Liver (tissue), 3 donors: Measurements from ENCODE around the gene POT1.

Source experiments
- ATF3 ChIP-seq: IDR thresholded peaks from 2 replicates; pipeline ENCODE4 v1.6.1; 2016; ENCODE audit warnings: antibody characterized with exemption
- CTCF ChIP-seq: fragments of 150-350 bp; IDR thresholded peaks from 2 replicates; pipeline ENCODE4 v1.5.1; 2017; ENCODE audit warnings: improper control_type of control experiment, low read depth, low read length; ENCODE audit not compliant: missing input control
- GABPA ChIP-seq, 2 donors: IDR thresholded peaks in 1 of 2; conservative IDR thresholded peaks in 1 of 2; 2 replicates each; pipeline ENCODE4 v1.6.1; 2016; ENCODE audit warnings: antibody characterized with exemption in 2 of 2, mild to moderate bottlenecking in 1 of 2, moderate library complexity in 1 of 2
- MAX ChIP-seq: IDR thresholded peaks from 2 replicates; pipeline ENCODE4 v1.6.1; 2016; ENCODE audit warnings: antibody characterized with exemption
- REST ChIP-seq: IDR thresholded peaks from 2 replicates; pipeline ENCODE4 v1.6.1; 2016; ENCODE audit warnings: antibody characterized with exemption, mild to moderate bottlenecking
- RXRA ChIP-seq, 2 donors: IDR thresholded peaks; 2 replicates each; pipeline ENCODE4 v1.6.1; 2017 to 2018; ENCODE audit warnings: antibody characterized with exemption in 2 of 2, mild to moderate bottlenecking in 1 of 2
- SP1 ChIP-seq: IDR thresholded peaks from 2 replicates; pipeline ENCODE4 v1.6.1; 2018; ENCODE audit warnings: antibody characterized with exemption, mild to moderate bottlenecking
- TAF1 ChIP-seq: conservative IDR thresholded peaks from 2 replicates; pipeline ENCODE4 v1.6.1; 2016; ENCODE audit warnings: antibody characterized with exemption, mild to moderate bottlenecking
- YY1 ChIP-seq: IDR thresholded peaks from 2 replicates; pipeline ENCODE4 v1.6.1; 2016; ENCODE audit warnings: antibody characterized with exemption, mild to moderate bottlenecking
- ZBTB33 ChIP-seq: IDR thresholded peaks from 2 replicates; pipeline ENCODE4 v1.6.1; 2016; ENCODE audit warnings: antibody characterized with exemption
- donor health status: healthy.
- donor health status: healthy.

- TF ChIP-seq CTCF, result no peak
- no peak for TF ChIP-seq ZBTB33
- TF ChIP-seq REST, result no peak
- TF ChIP-seq MAX, result no peak
- TF ChIP-seq SP1, result no peak
- TF ChIP-seq YY1, result no peak
- no peak for TF ChIP-seq TAF1
- no peak for TF ChIP-seq GABPA (IDR thresholded peaks at IDR 0.05 in 1 of 2, conservative IDR thresholded peaks at IDR 0.05 in 1 of 2)
- TF ChIP-seq ATF3, result no peak
- no peak for TF ChIP-seq RXRA (IDR thresholded peaks at IDR 0.05)
These were observed 121.4 kb downstream of the POT1 start for GRCh38 chr7:124808206-124808605.
